GM12878 (cell line): ENCODE data around the gene TEKT3.

Experiments used
- FOXK2 ChIP-seq: fragments of 450-650 bp; IDR thresholded peaks from 2 replicates; pipeline ENCODE4 v1.6.1; 2017; ENCODE audit warnings: mild to moderate bottlenecking, moderate library complexity
- TAF1 ChIP-seq: IDR thresholded peaks from 2 replicates; pipeline ENCODE4 v1.6.1; 2011; ENCODE audit warnings: mild to moderate bottlenecking, low read depth, low read length, borderline replicate concordance
- TF ChIP-seq, protein P1 (sequence below): IDR thresholded peaks from 2 replicates; pipeline ENCODE4 v1.6.1; 2011; ENCODE audit warnings: low read depth, mild to moderate bottlenecking, low read length, moderate library complexity, borderline replicate concordance; ENCODE audit errors: extremely low read depth
- TF ChIP-seq, protein P2 (sequence below): IDR thresholded peaks from 2 replicates; pipeline ENCODE4 v1.6.1; 2011; ENCODE audit warnings: mild to moderate bottlenecking, low read depth, low read length, moderate library complexity; ENCODE audit not compliant: insufficient replicate concordance

DNA sequence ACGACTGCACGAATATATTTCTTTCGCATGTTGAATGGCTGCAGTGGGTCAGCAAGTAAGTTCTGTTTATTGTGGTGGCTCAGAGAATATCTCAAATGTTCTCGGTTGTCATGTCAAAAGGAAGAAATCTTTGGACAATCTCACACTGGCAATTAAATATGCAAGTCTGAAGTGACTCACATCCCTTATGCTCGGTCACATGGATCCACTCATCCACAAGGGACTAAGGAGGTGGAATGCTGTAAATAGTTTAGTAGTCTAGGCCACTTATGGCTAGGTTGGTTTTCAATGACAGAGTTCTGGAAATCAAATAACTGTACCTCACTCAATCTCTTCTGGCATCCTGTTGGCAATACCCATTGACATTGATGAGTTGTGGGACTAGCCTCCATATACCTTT, 43.2 kb downstream of the TEKT3 start:
- TF ChIP-seq TAF1 = no peak
- no peak for TF ChIP-seq FOXK2
- TF ChIP-seq, protein P1, sequence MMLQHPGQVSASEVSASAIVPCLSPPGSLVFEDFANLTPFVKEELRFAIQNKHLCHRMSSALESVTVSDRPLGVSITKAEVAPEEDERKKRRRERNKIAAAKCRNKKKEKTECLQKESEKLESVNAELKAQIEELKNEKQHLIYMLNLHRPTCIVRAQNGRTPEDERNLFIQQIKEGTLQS = no peak
- TF ChIP-seq, protein P2, sequence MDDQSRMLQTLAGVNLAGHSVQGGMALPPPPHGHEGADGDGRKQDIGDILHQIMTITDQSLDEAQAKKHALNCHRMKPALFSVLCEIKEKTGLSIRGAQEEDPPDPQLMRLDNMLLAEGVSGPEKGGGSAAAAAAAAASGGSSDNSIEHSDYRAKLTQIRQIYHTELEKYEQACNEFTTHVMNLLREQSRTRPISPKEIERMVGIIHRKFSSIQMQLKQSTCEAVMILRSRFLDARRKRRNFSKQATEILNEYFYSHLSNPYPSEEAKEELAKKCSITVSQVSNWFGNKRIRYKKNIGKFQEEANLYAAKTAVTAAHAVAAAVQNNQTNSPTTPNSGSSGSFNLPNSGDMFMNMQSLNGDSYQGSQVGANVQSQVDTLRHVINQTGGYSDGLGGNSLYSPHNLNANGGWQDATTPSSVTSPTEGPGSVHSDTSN = no peak
